ENCODE measurements around the gene ACY1.

The ACY1 gene

GRCh38 chr3:51997935-51998596 lies 14.7 kb downstream of the ACY1 start:
- ATAC-seq = no peak
- Mint-ChIP-seq H3K36me3 (ENCODE audit: low read depth) (peaks cover 27% of the 10 kb centered on the region), H3K27me3 (peaks cover 4% of the 10 kb centered on the region), H3K4me3 (no peak overlapping the region), H3K4me1 (peaks cover 28% of the 10 kb centered on the region), H3K27ac (no peak overlapping the region), H3K9me3 (no peaks in the 10 kb centered on the region)
- DNase-seq = no peak

GRCh38 chr3:51998774-51999173 lies 15.4 kb downstream of the ACY1 start:
- H3K36me3 Mint-ChIP-seq (ENCODE audit: low read depth) = peaks cover 21% of the 10 kb centered on the region
- DNase-seq = no peak
- ATAC-seq = no peak

GRCh38 chr3:51999846-52000245 lies 16.5 kb downstream of the ACY1 start:
- peaks cover 10% of the 10 kb centered on the region for H3K36me3 Mint-ChIP-seq (ENCODE audit: low read depth)

More at GRCh38 chr3:51998774-51999173, 15.4 kb downstream of the ACY1 start:
- Mint-ChIP-seq H3K9me3 (no peaks in the 10 kb centered on the region), H3K4me1 (peaks cover 22% of the 10 kb centered on the region), H3K4me3 (no peak overlapping the region), H3K27me3 (peaks cover 4% of the 10 kb centered on the region), H3K27ac (no peak overlapping the region)

GRCh38 chr3:52001443-52001974 lies 18.2 kb downstream of the ACY1 start:
- ATAC-seq (peak; percentile 95), DNase-seq (peak; percentile 90)
- H3K27me3 Mint-ChIP-seq = peaks cover 4% of the 10 kb centered on the region
- H3K27ac Mint-ChIP-seq = no peak overlapping the region
- peaks cover 5% of the 10 kb centered on the region for H3K4me1 Mint-ChIP-seq
- no peak overlapping the region for H3K4me3 Mint-ChIP-seq
- H3K36me3 Mint-ChIP-seq (ENCODE audit: low read depth) = no peaks in the 10 kb centered on the region
- H3K9me3 Mint-ChIP-seq = no peaks in the 10 kb centered on the region

More at GRCh38 chr3:51999846-52000245, 16.5 kb downstream of the ACY1 start:
- Mint-ChIP-seq H3K4me3 (no peak overlapping the region), H3K9me3 (no peaks in the 10 kb centered on the region), H3K4me1 (peaks cover 12% of the 10 kb centered on the region), H3K27me3 (peaks cover 4% of the 10 kb centered on the region), H3K27ac (no peak overlapping the region)
- no peak for DNase-seq
- no peak for ATAC-seq

- no peak overlapping the region for H3K27ac Mint-ChIP-seq
- no peak for DNase-seq
- H3K4me3 Mint-ChIP-seq = no peak overlapping the region
- peaks cover 5% of the 10 kb centered on the region for H3K4me1 Mint-ChIP-seq
- no peaks in the 10 kb centered on the region for H3K36me3 Mint-ChIP-seq (ENCODE audit: low read depth)
- H3K27me3 Mint-ChIP-seq = peaks cover 4% of the 10 kb centered on the region
- ATAC-seq = no peak
- no peaks in the 10 kb centered on the region for H3K9me3 Mint-ChIP-seq
Measured at GRCh38 chr3:52002748-52003147, 19.4 kb downstream of the ACY1 start.

GRCh38 chr3:52004163-52004787 lies 20.9 kb downstream of the ACY1 start:
- H3K27me3 Mint-ChIP-seq = peaks cover 4% of the 10 kb centered on the region

GRCh38 chr3:52004906-52005395 lies 21.6 kb downstream of the ACY1 start:
- Mint-ChIP-seq H3K27ac (no peak overlapping the region), H3K27me3 (peaks cover 4% of the 10 kb centered on the region), H3K36me3 (ENCODE audit: low read depth) (no peaks in the 10 kb centered on the region), H3K4me3 (no peak overlapping the region), H3K9me3 (no peaks in the 10 kb centered on the region), H3K4me1 (peaks cover 5% of the 10 kb centered on the region)
- DNase-seq (no peak), ATAC-seq (no peak)

More at GRCh38 chr3:52004163-52004787, 20.9 kb downstream of the ACY1 start:
- Mint-ChIP-seq H3K27ac (no peak overlapping the region), H3K36me3 (ENCODE audit: low read depth) (no peaks in the 10 kb centered on the region), H3K4me3 (no peak overlapping the region), H3K4me1 (peaks cover 5% of the 10 kb centered on the region), H3K9me3 (no peaks in the 10 kb centered on the region)
- DNase-seq = no peak
- ATAC-seq = no peak

GRCh38 chr3:52005571-52005986 lies 22.2 kb downstream of the ACY1 start:
- Mint-ChIP-seq H3K4me1 (peaks cover 5% of the 10 kb centered on the region), H3K36me3 (ENCODE audit: low read depth) (no peaks in the 10 kb centered on the region), H3K27ac (no peak overlapping the region), H3K4me3 (no peak overlapping the region), H3K9me3 (no peaks in the 10 kb centered on the region), H3K27me3 (no peaks in the 10 kb centered on the region)
- no peak for ATAC-seq
- no peak for DNase-seq

- Mint-ChIP-seq H3K4me1 (peaks cover 5% of the 10 kb centered on the region), H3K27me3 (no peaks in the 10 kb centered on the region), H3K4me3 (no peak overlapping the region), H3K27ac (no peak overlapping the region), H3K9me3 (no peaks in the 10 kb centered on the region), H3K36me3 (ENCODE audit: low read depth) (no peaks in the 10 kb centered on the region)
- no peak for ATAC-seq
- no peak for DNase-seq
Measured at GRCh38 chr3:52006017-52006819, 22.9 kb downstream of the ACY1 start.

- no peaks in the 10 kb centered on the region for H3K36me3 Mint-ChIP-seq (ENCODE audit: low read depth)
- no peaks in the 10 kb centered on the region for H3K27me3 Mint-ChIP-seq
- no peak overlapping the region for H3K27ac Mint-ChIP-seq
- ATAC-seq (no peak), DNase-seq (no peak)
- H3K4me3 Mint-ChIP-seq = no peak overlapping the region
- H3K9me3 Mint-ChIP-seq = no peaks in the 10 kb centered on the region
- peaks cover 4% of the 10 kb centered on the region for H3K4me1 Mint-ChIP-seq
Measured at GRCh38 chr3:52006820-52007133, 23.4 kb downstream of the ACY1 start.

- Mint-ChIP-seq H3K27me3 (no peaks in the 10 kb centered on the region), H3K9me3 (no peaks in the 10 kb centered on the region), H3K27ac (no peak overlapping the region), H3K36me3 (ENCODE audit: low read depth) (no peaks in the 10 kb centered on the region), H3K4me1 (peaks cover 4% of the 10 kb centered on the region), H3K4me3 (no peak overlapping the region)
- DNase-seq (no peak), ATAC-seq (no peak)
Measured at GRCh38 chr3:52007291-52007690, 24.0 kb downstream of the ACY1 start.

- no peak for ATAC-seq
- DNase-seq = no peak
- no peak overlapping the region for H3K27ac Mint-ChIP-seq
- H3K4me3 Mint-ChIP-seq = no peak overlapping the region
- H3K4me1 Mint-ChIP-seq = peaks cover 4% of the 10 kb centered on the region
- no peaks in the 10 kb centered on the region for H3K36me3 Mint-ChIP-seq (ENCODE audit: low read depth)
- H3K27me3 Mint-ChIP-seq = no peaks in the 10 kb centered on the region
- no peaks in the 10 kb centered on the region for H3K9me3 Mint-ChIP-seq
Measured at GRCh38 chr3:52010431-52010830, 27.1 kb downstream of the ACY1 start.

- H3K36me3 Mint-ChIP-seq (ENCODE audit: low read depth) = no peaks in the 10 kb centered on the region
- H3K9me3 Mint-ChIP-seq = no peaks in the 10 kb centered on the region
- no peaks in the 10 kb centered on the region for H3K27me3 Mint-ChIP-seq
- H3K27ac Mint-ChIP-seq = no peak overlapping the region
- DNase-seq (no peak), ATAC-seq (no peak)
- no peak overlapping the region for H3K4me3 Mint-ChIP-seq
- no peaks in the 10 kb centered on the region for H3K4me1 Mint-ChIP-seq
Measured at GRCh38 chr3:52012699-52013098, 29.4 kb downstream of the ACY1 start.

- no peak for DNase-seq
- no peak overlapping the region for H3K27ac Mint-ChIP-seq
- no peaks in the 10 kb centered on the region for H3K4me1 Mint-ChIP-seq
- no peak overlapping the region for H3K4me3 Mint-ChIP-seq
- no peaks in the 10 kb centered on the region for H3K36me3 Mint-ChIP-seq (ENCODE audit: low read depth)
- H3K27me3 Mint-ChIP-seq = no peaks in the 10 kb centered on the region
- peak; percentile 33 for ATAC-seq
- no peaks in the 10 kb centered on the region for H3K9me3 Mint-ChIP-seq
Measured at GRCh38 chr3:52013802-52014598, 30.7 kb downstream of the ACY1 start.
